B cell (primary cell): ENCODE measurements around the gene FAM20C. TPM values are rescaled to one million over a fixed set of nuclear protein-coding genes. Genes with fewer than 3 reads are reported as not detected.

Source experiments
- ATAC-seq: fragments of 200-7000 bp; cut with Tn5 transposase; one replicate; pipeline ENCODE4 v1.10.0; 2021; ENCODE audit warnings: low read depth, mild to moderate bottlenecking, moderate number of reproducible peaks, moderate library complexity
- CTCF ChIA-PET: fragments of 350-600 bp; sonication (Branson Sonifier 250); formaldehyde crosslinking; loops from one replicate; lab custom pipeline; 2021; ENCODE audit warnings: antibody characterized with exemption, inconsistent platforms; lab: Charles Lee
- POLR2A ChIA-PET: fragments of 350-600 bp; sonication (Branson Sonifier 250); formaldehyde crosslinking; loops from one replicate; lab custom pipeline; 2021; ENCODE audit warnings: antibody characterized with exemption; lab: Charles Lee
- DNase-seq: peaks from one replicate; pipeline ENCODE4 v3.0.0; 2013
- H2AFZ ChIP-seq: 2 replicates; pipeline ENCODE4 v1.6.1; 2012; ENCODE audit warnings: mild to moderate bottlenecking, low read depth, low read length; ENCODE audit not compliant: insufficient read depth, poor library complexity, severe bottlenecking
- H3K27ac ChIP-seq, 2 donors: 1 replicate in 1 of 2; 2 replicates in 1 of 2; pipeline ENCODE4 v1.5.1; 2012 to 2013; ENCODE audit warnings: low read length in 2 of 2, mild to moderate bottlenecking in 2 of 2, moderate library complexity in 1 of 2
- H3K27me3 ChIP-seq, 4 experiments: fragments of 200-600 bp in 1 of 4; sonication (generic) in 1 of 4; replicated peaks in 1 of 4; 1 replicate in 2 of 4; 2 replicates in 2 of 4; pipeline versions ENCODE4 v1.6.1 to v1.7.0; 2013 to 2016; ENCODE audit warnings: low read length in 3 of 4, mild to moderate bottlenecking in 2 of 4, mixed read lengths in 1 of 4, moderate library complexity in 1 of 4; ENCODE audit not compliant: insufficient read depth in 4 of 4, control insufficient read depth in 3 of 4; ENCODE audit errors: control extremely low read depth in 1 of 4
- H3K36me3 ChIP-seq, 2 experiments: replicated peaks in 1 of 2; 1 replicate in 1 of 2; 2 replicates in 1 of 2; pipeline versions ENCODE4 v1.6.1 to v1.7.1; 2013; ENCODE audit warnings: low read length in 1 of 2; ENCODE audit not compliant: insufficient read depth in 2 of 2, control insufficient read depth in 1 of 2; ENCODE audit errors: control extremely low read depth in 1 of 2, extremely low read depth in 1 of 2
- H3K4me1 ChIP-seq, 2 donors: fragments of 200-600 bp in 1 of 2; sonication (generic) in 1 of 2; 1 replicate in 1 of 2; 2 replicates in 1 of 2; pipeline versions ENCODE4 v1.5.1 to v1.6.1; 2013 to 2017; ENCODE audit warnings: low read length in 2 of 2; ENCODE audit not compliant: control insufficient read depth in 2 of 2, insufficient read depth in 2 of 2
- H3K4me2 ChIP-seq: replicated peaks from 2 replicates; pipeline ENCODE3; 2012; ENCODE audit warnings: mild to moderate bottlenecking, low read depth, low read length; ENCODE audit not compliant: poor library complexity, severe bottlenecking
- H3K4me3 ChIP-seq, 5 experiments: fragments of 200-600 bp in 1 of 5; sonication (generic) in 1 of 5; 1 replicate in 3 of 5; 2 replicates in 2 of 5; pipeline versions ENCODE4 v1.5.1 to v1.7.0; 2011 to 2016; ENCODE audit warnings: low read length in 4 of 5, mild to moderate bottlenecking in 4 of 5, low read depth in 2 of 5, control low read depth in 1 of 5, moderate library complexity in 1 of 5; ENCODE audit not compliant: insufficient read depth in 1 of 5; ENCODE audit errors: control extremely low read depth in 1 of 5, extremely low read depth in 1 of 5
- H3K79me2 ChIP-seq: fragments of 200-600 bp; sonication (generic); one replicate; pipeline ENCODE4 v1.6.0; 2016; ENCODE audit warnings: low read length; ENCODE audit not compliant: control insufficient read depth, insufficient read depth
- H3K9ac ChIP-seq: fragments of 200-600 bp; sonication (generic); 2 replicates; pipeline ENCODE4 v1.6.1; 2017; ENCODE audit warnings: mild to moderate bottlenecking, low read length, moderate library complexity
- H3K9me3 ChIP-seq, 3 donors: one replicate each; pipeline versions ENCODE4 v1.6.1 to v1.7.1; 2013; ENCODE audit warnings: low read length in 2 of 3; ENCODE audit not compliant: control insufficient read depth in 2 of 3, insufficient read depth in 1 of 3; ENCODE audit errors: control extremely low read depth in 1 of 3
- H4K20me1 ChIP-seq: 2 replicates; pipeline ENCODE4 v1.6.0; 2012; ENCODE audit warnings: mild to moderate bottlenecking, low read length; ENCODE audit not compliant: insufficient read depth, control insufficient read depth, poor library complexity, severe bottlenecking
- H3K27ac Mint-ChIP-seq: one replicate; pipeline ENCODE4 v1.8.0; 2021; ENCODE audit warnings: mixed read lengths
- H3K27me3 Mint-ChIP-seq: one replicate; pipeline ENCODE4 v1.8.0; 2021; ENCODE audit warnings: mixed read lengths
- H3K4me1 Mint-ChIP-seq: one replicate; pipeline ENCODE4 v1.8.0; 2021; ENCODE audit warnings: mixed read lengths
- H3K4me3 Mint-ChIP-seq: one replicate; pipeline ENCODE4 v1.8.0; 2021; ENCODE audit warnings: mixed read lengths
- H3K9me3 Mint-ChIP-seq: one replicate; pipeline ENCODE4 v1.8.0; 2022; ENCODE audit warnings: mixed read lengths; ENCODE audit not compliant: insufficient read depth
- CTCF ChIP-seq: fragments of 200-600 bp; IDR thresholded peaks from one replicate; pipeline ENCODE4 v1.8.0; 2022; ENCODE audit warnings: antibody characterized with exemption, mild to moderate bottlenecking
- EZH2 ChIP-seq: IDR thresholded peaks from 2 replicates; pipeline ENCODE4 v1.6.1; 2012; ENCODE audit warnings: borderline replicate concordance, low read depth, mild to moderate bottlenecking, moderate library complexity, low read length; ENCODE audit not compliant: insufficient read depth, poor library complexity, severe bottlenecking
- WGBS: methylation state at CpG from one replicate; pipeline ENCODE4 v1.1.5; 2013; ENCODE audit warnings: missing lambda C conversion rate; ENCODE audit not compliant: insufficient coverage; 5-methylcytosine and 5-hydroxymethylcytosine counted together
- intact Hi-C: fragments of 100-400 bp; cut with micrococcal nuclease; formaldehyde crosslinking; loops from one replicate; pipeline ENCODE4 v1.10.0; 2022
- polyA plus RNA-seq: library from polyadenylated mRNA; depleted of rRNA; stranded (reverse); fragments of >200 nt; gene quantifications from 2 replicates; pipeline ENCODE4 v1.2.3, GENCODE V29; 2012
- total RNA-seq, 2 donors: library from RNA; stranded (reverse); fragments of 120-200 nt in 1 of 2; gene quantifications; 1 replicate in 1 of 2; 2 replicates in 1 of 2; pipeline versions ENCODE4 v1.2.3 to v1.2.4, GENCODE V29; 2013 to 2022

The FAM20C gene
- total and polyA plus RNA-seq, 2 donors (not counting 1 experiment from before 2014, with no cell fraction given): 0.54 to 0.81 TPM

DNA sequence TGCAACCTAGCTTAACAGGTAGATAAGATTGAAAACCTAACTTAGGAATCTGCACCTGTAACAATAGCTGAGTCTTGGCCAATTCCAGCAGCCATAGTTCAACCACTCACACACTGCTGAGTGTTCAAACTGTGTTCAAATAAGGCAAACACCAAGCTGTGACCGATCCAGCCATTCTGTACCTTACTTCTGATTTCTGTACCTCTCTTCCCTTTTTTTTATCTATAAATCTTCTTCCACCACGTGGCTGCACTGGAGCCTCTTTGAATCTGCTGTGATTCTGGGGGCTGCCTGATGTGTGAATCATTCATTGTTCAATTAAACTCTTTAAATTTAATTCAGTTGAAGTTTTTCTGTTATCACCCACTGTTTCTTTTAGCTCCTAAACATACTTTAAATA is 81.9 kb downstream of the FAM20C start:
- H3K27me3 Mint-ChIP-seq: peaks cover 13% of the 10 kb centered on the region
- ATAC-seq (no peak), DNase-seq (no peak)
- Histone ChIP-seq H3K79me2 (no peaks in the 10 kb centered on the region), H3K4me3 (no peak overlapping the region), H4K20me1 (no peaks in the 10 kb centered on the region), H3K4me2 (no peak overlapping the region), H3K27me3 (peaks cover 0 to 5% (median 0%) of the 10 kb centered on the region in 4 experiments), H3K36me3 (no peaks in the 10 kb centered on the region), H3K4me1 (no peaks in the 10 kb centered on the region), H3K27ac (no peak overlapping the region), H3K9me3 (peaks cover 0 to 45% (median 7%) of the 10 kb centered on the region in 3 donors), H2AFZ (no peak overlapping the region), H3K9ac (no peak overlapping the region)
- peaks cover 10% of the 10 kb centered on the region for H3K9me3 Mint-ChIP-seq
- TF ChIP-seq EZH2 (no peak), CTCF (no peak)
- no peaks in the 10 kb centered on the region for H3K4me1 Mint-ChIP-seq
- H3K4me3 Mint-ChIP-seq: no peak overlapping the region
- ChIA-PET POLR2A (interaction anchor here (0.5 kb wide), 1 partner anchor 535 kb away, joined by 3 read pairs; no protein-coding TSS in a partner anchor), CTCF (no interaction called here)
- intact Hi-C loops: no loop called here
- 60% methylated on average over 2 of the region's 2 CpGs for WGBS
- H3K27ac Mint-ChIP-seq: no peak overlapping the region

DNA sequence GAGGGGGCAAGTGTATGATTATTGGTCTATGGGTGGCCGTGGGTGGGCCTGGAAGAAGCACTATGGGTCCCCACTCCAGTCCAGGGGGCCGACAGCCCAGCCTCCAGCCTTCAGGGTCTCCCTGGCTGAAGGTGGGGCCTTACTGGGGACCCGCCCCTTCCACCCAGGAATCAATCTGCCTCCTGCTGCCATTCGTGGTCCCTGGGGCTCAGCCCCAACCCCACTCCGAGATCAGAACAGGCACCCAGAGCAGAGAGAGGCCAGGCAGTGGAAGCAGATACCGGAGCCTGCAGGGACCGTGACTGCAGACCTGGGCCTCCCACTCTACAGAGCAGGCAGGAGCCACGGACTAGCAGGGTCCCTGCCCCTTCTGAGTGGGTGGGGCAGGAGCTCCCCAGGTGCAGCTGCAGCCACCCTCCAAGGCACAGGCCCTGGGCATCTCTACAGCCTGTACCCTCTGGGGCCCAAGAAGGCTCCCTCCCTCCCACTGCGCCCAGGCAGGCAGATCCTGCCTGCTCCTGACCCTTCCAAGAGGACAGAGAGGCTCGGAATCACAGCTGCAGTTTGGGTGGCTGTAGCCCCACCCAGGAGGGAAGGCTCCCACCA is 84.0 kb downstream of the FAM20C start:
- Mint-ChIP-seq H3K4me3 (no peak overlapping the region), H3K27ac (no peak overlapping the region), H3K4me1 (no peaks in the 10 kb centered on the region), H3K9me3 (peaks cover 10% of the 10 kb centered on the region), H3K27me3 (peaks cover 13% of the 10 kb centered on the region)
- H3K4me3 ChIP-seq: no peak overlapping the region
- no peaks in the 10 kb centered on the region for H4K20me1 ChIP-seq
- ATAC-seq: no peak
- H3K9me3 ChIP-seq: peaks cover 0 to 45% (median 7%) of the 10 kb centered on the region in 3 donors
- DNase-seq: no peak
- H3K9ac ChIP-seq: no peak overlapping the region
- no peaks in the 10 kb centered on the region for H3K4me1 ChIP-seq
- no peak overlapping the region for H3K27ac ChIP-seq
- H3K4me2 ChIP-seq: no peak overlapping the region
- intact Hi-C loops: no loop called here
- H3K27me3 ChIP-seq: peaks cover 0 to 5% (median 0%) of the 10 kb centered on the region in 4 experiments
- WGBS: 80% methylated on average over 10 of the region's 10 CpGs
- no peaks in the 10 kb centered on the region for H3K36me3 ChIP-seq
- TF ChIP-seq CTCF (no peak), EZH2 (no peak)
- ChIA-PET POLR2A (no interaction called here), CTCF (no interaction called here)
- no peaks in the 10 kb centered on the region for H3K79me2 ChIP-seq
- H2AFZ ChIP-seq: no peak overlapping the region
